Vagina (tissue), 2 donors: Measurements from ENCODE around the gene NUDT22.

ENCODE experiments used
- POLR2A ChIP-seq, 2 donors: fragments of 450-650 bp; IDR thresholded peaks; one replicate each; pipeline ENCODE4 v1.6.1; 2017; ENCODE audit warnings: antibody characterized with exemption in 2 of 2, mild to moderate bottlenecking in 2 of 2, moderate library complexity in 2 of 2
- POLR2AphosphoS5 ChIP-seq, 2 donors: sonication (generic); formaldehyde crosslinking; IDR thresholded peaks; one replicate each; pipeline ENCODE4 v1.9.0; 2017; ENCODE audit warnings: antibody characterized with exemption in 2 of 2, mild to moderate bottlenecking in 2 of 2, low read depth in 1 of 2; ENCODE audit not compliant: insufficient read depth in 1 of 2
- TF ChIP-seq, protein P1 (sequence below), 3 experiments: fragments of 450-650 bp in 2 of 3; fragments of 200-600 bp in 1 of 3; sonication (generic) in 1 of 3; IDR thresholded peaks; one replicate each; pipeline ENCODE4 v1.5.1; 2017 to 2019; ENCODE audit warnings: antibody characterized with exemption in 3 of 3, mild to moderate bottlenecking in 2 of 3, moderate library complexity in 2 of 3

DNA sequence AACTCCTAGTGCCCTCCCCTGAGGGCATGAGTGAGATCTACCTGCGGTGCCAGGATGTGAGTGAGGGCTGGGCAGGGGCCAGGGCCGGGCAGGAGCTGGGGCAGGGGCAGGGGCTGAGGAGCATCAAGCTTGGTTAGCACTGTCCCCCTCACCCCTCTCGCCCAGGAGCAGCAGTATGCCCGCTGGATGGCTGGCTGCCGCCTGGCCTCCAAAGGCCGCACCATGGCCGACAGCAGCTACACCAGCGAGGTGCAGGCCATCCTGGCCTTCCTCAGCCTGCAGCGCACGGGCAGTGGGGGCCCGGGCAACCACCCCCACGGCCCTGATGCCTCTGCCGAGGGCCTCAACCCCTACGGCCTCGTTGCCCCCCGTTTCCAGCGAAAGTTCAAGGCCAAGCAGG, 5.8 kb upstream of the NUDT22 start:
- TF ChIP-seq, protein P1, sequence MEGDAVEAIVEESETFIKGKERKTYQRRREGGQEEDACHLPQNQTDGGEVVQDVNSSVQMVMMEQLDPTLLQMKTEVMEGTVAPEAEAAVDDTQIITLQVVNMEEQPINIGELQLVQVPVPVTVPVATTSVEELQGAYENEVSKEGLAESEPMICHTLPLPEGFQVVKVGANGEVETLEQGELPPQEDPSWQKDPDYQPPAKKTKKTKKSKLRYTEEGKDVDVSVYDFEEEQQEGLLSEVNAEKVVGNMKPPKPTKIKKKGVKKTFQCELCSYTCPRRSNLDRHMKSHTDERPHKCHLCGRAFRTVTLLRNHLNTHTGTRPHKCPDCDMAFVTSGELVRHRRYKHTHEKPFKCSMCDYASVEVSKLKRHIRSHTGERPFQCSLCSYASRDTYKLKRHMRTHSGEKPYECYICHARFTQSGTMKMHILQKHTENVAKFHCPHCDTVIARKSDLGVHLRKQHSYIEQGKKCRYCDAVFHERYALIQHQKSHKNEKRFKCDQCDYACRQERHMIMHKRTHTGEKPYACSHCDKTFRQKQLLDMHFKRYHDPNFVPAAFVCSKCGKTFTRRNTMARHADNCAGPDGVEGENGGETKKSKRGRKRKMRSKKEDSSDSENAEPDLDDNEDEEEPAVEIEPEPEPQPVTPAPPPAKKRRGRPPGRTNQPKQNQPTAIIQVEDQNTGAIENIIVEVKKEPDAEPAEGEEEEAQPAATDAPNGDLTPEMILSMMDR (IDR thresholded peaks at IDR 0.05) = no peak
- TF ChIP-seq POLR2A (IDR thresholded peaks at IDR 0.05) (no peak), POLR2AphosphoS5 (IDR thresholded peaks at IDR 0.05; ENCODE audit: insufficient read depth in 1 of 2, low read depth in 1 of 2) (no peak)
